HEK293 (cell line): ENCODE data around the gene CASKIN1.
"Not testable (repeated sequence)": the region's sequence is repeated elsewhere in the genome, so short reads cannot be mapped to it uniquely, and the experiment has no call there.

Source experiments
- CTCF ChIA-PET: fragments of 350-600 bp; formaldehyde crosslinking; extraction: SDS; loops from one replicate; lab custom pipeline; 2021; ENCODE audit warnings: antibody characterized with exemption; lab: Yijun Ruan, JAX
- POLR2A ChIA-PET: fragments of 300-600 bp; formaldehyde crosslinking; extraction: SDS; loops from one replicate; lab custom pipeline; 2020; ENCODE audit warnings: antibody characterized with exemption, inconsistent platforms; lab: Yijun Ruan, JAX
- H3K27ac ChIP-seq: fragments of 200-500 bp; sonication (Bioruptor generic); 2 replicates; pipeline ENCODE4 v1.5.1; 2014; ENCODE audit warnings: low read depth, low read length, control low read depth, inconsistent platforms; ENCODE audit errors: extremely low read depth
- H3K36me3 ChIP-seq, 2 experiments: fragments of 200-500 bp in 1 of 2; sonication (Bioruptor generic) in 1 of 2; 1 replicate in 1 of 2; 2 replicates in 1 of 2; pipeline ENCODE4 v1.5.1; 2014 to 2017; ENCODE audit warnings: inconsistent platforms in 2 of 2, low read length in 2 of 2; ENCODE audit not compliant: control insufficient read depth in 2 of 2, insufficient read depth in 1 of 2
- H3K4me1 ChIP-seq: fragments of 200-500 bp; sonication (Bioruptor generic); 2 replicates; pipeline ENCODE4 v1.5.1; 2014; ENCODE audit warnings: mild to moderate bottlenecking, low read length, inconsistent platforms; ENCODE audit not compliant: control insufficient read depth, insufficient read depth
- H3K4me3 ChIP-seq: 2 replicates; pipeline ENCODE4 v1.5.1; 2011; ENCODE audit warnings: low read depth, mild to moderate bottlenecking, control low read depth, low read length, moderate library complexity
- H3K9me3 ChIP-seq: fragments of 200-500 bp; sonication (Bioruptor generic); 2 replicates; pipeline ENCODE4 v1.5.1; 2014; ENCODE audit warnings: low read depth, low read length, inconsistent platforms; ENCODE audit not compliant: control insufficient read depth, insufficient read depth
- EGR2 ChIP-seq: fragments of 450-650 bp; formaldehyde crosslinking; IDR thresholded peaks from 2 replicates; pipeline ENCODE4 v1.5.1; 2016; ENCODE audit warnings: low read depth, missing biosample characterization, missing genetic modification characterization
- HIC1 ChIP-seq: fragments of 450-650 bp; formaldehyde crosslinking; IDR thresholded peaks from 2 replicates; pipeline ENCODE4 v1.5.1; 2016; ENCODE audit warnings: missing biosample characterization, missing genetic modification characterization
- KLF1 ChIP-seq: fragments of 450-650 bp; formaldehyde crosslinking; IDR thresholded peaks from 2 replicates; pipeline ENCODE4 v1.5.1; 2016; ENCODE audit warnings: missing biosample characterization, missing genetic modification characterization
- KLF10 ChIP-seq: fragments of 450-650 bp; IDR thresholded peaks from 2 replicates; pipeline ENCODE4 v1.5.1; 2018; ENCODE audit warnings: missing biosample characterization, mild to moderate bottlenecking, missing genetic modification characterization
- KLF17 ChIP-seq: fragments of 450-650 bp; formaldehyde crosslinking; IDR thresholded peaks from 2 replicates; pipeline ENCODE4 v1.5.1; 2016; ENCODE audit warnings: missing biosample characterization, missing genetic modification characterization
- KLF8 ChIP-seq: fragments of 450-650 bp; formaldehyde crosslinking; IDR thresholded peaks from 2 replicates; pipeline ENCODE4 v1.5.1; 2016; ENCODE audit warnings: missing biosample characterization, missing genetic modification characterization
- PATZ1 ChIP-seq: fragments of 450-650 bp; formaldehyde crosslinking; IDR thresholded peaks from 2 replicates; pipeline ENCODE4 v1.5.1; 2016; ENCODE audit warnings: missing biosample characterization, missing genetic modification characterization
- SP2 ChIP-seq: fragments of 450-650 bp; formaldehyde crosslinking; IDR thresholded peaks from 2 replicates; pipeline ENCODE4 v1.5.1; 2016; ENCODE audit warnings: missing biosample characterization, missing genetic modification characterization
- SP3 ChIP-seq: fragments of 450-650 bp; formaldehyde crosslinking; IDR thresholded peaks from 2 replicates; pipeline ENCODE4 v1.5.1; 2016; ENCODE audit warnings: missing biosample characterization, missing genetic modification characterization
- SP7 ChIP-seq: fragments of 450-650 bp; formaldehyde crosslinking; IDR thresholded peaks from 2 replicates; pipeline ENCODE4 v1.5.1; 2016; ENCODE audit warnings: missing biosample characterization, missing genetic modification characterization
- ZBTB17 ChIP-seq: fragments of 450-650 bp; formaldehyde crosslinking; IDR thresholded peaks from 2 replicates; pipeline ENCODE4 v1.5.1; 2016; ENCODE audit warnings: missing biosample characterization, missing genetic modification characterization
- ZBTB8A ChIP-seq: fragments of 450-650 bp; formaldehyde crosslinking; IDR thresholded peaks from 2 replicates; pipeline ENCODE4 v1.5.1; 2016; ENCODE audit warnings: missing biosample characterization, missing genetic modification characterization
- ZEB2 ChIP-seq: fragments of 450-650 bp; formaldehyde crosslinking; IDR thresholded peaks from 2 replicates; pipeline ENCODE4 v1.5.1; 2016; ENCODE audit warnings: missing biosample characterization, missing genetic modification characterization
- ZFHX2 ChIP-seq: fragments of 450-650 bp; formaldehyde crosslinking; conservative IDR thresholded peaks from 2 replicates; pipeline ENCODE4 v1.5.1; 2016; ENCODE audit warnings: missing biosample characterization, missing genetic modification characterization
- ZNF146 ChIP-seq: fragments of 450-650 bp; formaldehyde crosslinking; IDR thresholded peaks from 2 replicates; pipeline ENCODE4 v1.5.1; 2016; ENCODE audit warnings: missing biosample characterization, missing genetic modification characterization
- ZNF223 ChIP-seq: fragments of 450-650 bp; formaldehyde crosslinking; IDR thresholded peaks from 2 replicates; pipeline ENCODE4 v1.5.1; 2016; ENCODE audit warnings: missing biosample characterization, missing genetic modification characterization
- ZNF335 ChIP-seq: fragments of 450-650 bp; formaldehyde crosslinking; conservative IDR thresholded peaks from 2 replicates; pipeline ENCODE4 v1.5.1; 2016; ENCODE audit warnings: missing biosample characterization, missing genetic modification characterization
- ZNF366 ChIP-seq: fragments of 450-650 bp; formaldehyde crosslinking; conservative IDR thresholded peaks from 2 replicates; pipeline ENCODE4 v1.5.1; 2016; ENCODE audit warnings: missing biosample characterization, missing genetic modification characterization
- ZNF398 ChIP-seq: fragments of 450-650 bp; formaldehyde crosslinking; IDR thresholded peaks from 2 replicates; pipeline ENCODE4 v1.5.1; 2017; ENCODE audit warnings: missing biosample characterization, missing genetic modification characterization
- ZNF48 ChIP-seq: fragments of 450-650 bp; formaldehyde crosslinking; IDR thresholded peaks from 2 replicates; pipeline ENCODE4 v1.5.1; 2016; ENCODE audit warnings: missing biosample characterization, missing genetic modification characterization

CASKIN1 gene

GRCh38 chr16:2143878-2144485, 52.4 kb downstream of the CASKIN1 start:
- H3K4me3 ChIP-seq = no peak overlapping the region
- ChIA-PET POLR2A (interaction anchor here (0.6 to 9.4 kb wide), 2 partner anchors 11 to 123 kb away, joined by 4 to 92 read pairs; partner anchors contain the start of gene TRAF7), CTCF (interaction anchor here (0.6 kb wide), 2 partner anchors 69 to 127 kb away, joined by 3 to 4 read pairs; no protein-coding TSS in a partner anchor)
- H3K36me3 ChIP-seq = no peaks in the 10 kb centered on the region
- TF ChIP-seq ZNF335 (tag by site-specific recombination) (peak; percentile 84), ZNF223 (tag by site-specific recombination) (0 out of 2 replicates have a peak, but pooled peaks have one; percentile 26), ZNF146 (tag by site-specific recombination) (no peak), ZNF48 (tag by site-specific recombination) (no peak)
- H3K9me3 ChIP-seq = no peaks in the 10 kb centered on the region
- peaks cover 1% of the 10 kb centered on the region for H3K4me1 ChIP-seq
- H3K27ac ChIP-seq = no peak overlapping the region

GRCh38 chr16:2142942-2143877, 53.2 kb downstream of the CASKIN1 start:
- H3K4me3 ChIP-seq = no peak overlapping the region
- no peak for TF ChIP-seq SP2 (tag by site-specific recombination)
- TF ChIP-seq ZEB2 (tag by site-specific recombination) = peak; percentile 47; the same call in 1 of the 2 replicates
- H3K4me1 ChIP-seq = no peaks in the 10 kb centered on the region
- ChIA-PET POLR2A (interaction anchor here (0.6 to 9.4 kb wide), 2 partner anchors 12 to 122 kb away, joined by 4 to 92 read pairs; partner anchors contain the start of gene TRAF7), CTCF (interaction anchor here (0.6 kb wide), 1 partner anchor 127 kb away, joined by 4 read pairs; no protein-coding TSS in a partner anchor)
- no peaks in the 10 kb centered on the region for H3K36me3 ChIP-seq
- no peak overlapping the region for H3K27ac ChIP-seq
- H3K9me3 ChIP-seq = no peaks in the 10 kb centered on the region

GRCh38 chr16:2135770-2136490, 60.5 kb downstream of the CASKIN1 start, which contains the start of gene PKD1:
Gene PKD1 (minus strand): TSS chr16:2135898. CDS start chr16:2135689, 209 bp downstream.
- peak within 1 kb of the TSS; percentile 62; the same call in 1 of the 2 replicates for H3K27ac ChIP-seq
- H3K4me1 ChIP-seq, H3K36me3 ChIP-seq, H3K9me3 ChIP-seq: not testable (repeated sequence)
- POLR2A ChIA-PET = interaction anchor here (0.5 to 0.8 kb wide), 3 partner anchors 15 to 171 kb away, joined by 3 to 18 read pairs (median 7); partner anchors contain the start of genes RPS2 and TRAF7
- CTCF ChIA-PET = interaction anchor here (0.7 kb wide), 1 partner anchor 15 kb away, joined by 4 read pairs; no protein-coding TSS in a partner anchor
- H3K4me3 ChIP-seq = peak within 1 kb of the TSS; percentile 41
- TF ChIP-seq ZNF366 (tag by site-specific recombination) = peak; percentile 73
- 0 out of 2 replicates have a peak, but pooled peaks have one; percentile 29 for TF ChIP-seq PATZ1
- TF ChIP-seq ZNF398 (tag by site-specific recombination) = peak; percentile 59; the same call in 1 of the 2 replicates
- peak; percentile 94 for TF ChIP-seq HIC1 (tag by site-specific recombination)
- TF ChIP-seq ZBTB8A (tag by site-specific recombination) = peak; percentile 81
- TF ChIP-seq KLF8 (tag by site-specific recombination) = peak; percentile 51; the same call in 1 of the 2 replicates
- peak; percentile 63 for TF ChIP-seq KLF17 (tag by site-specific recombination)
- TF ChIP-seq KLF1 = peak; percentile 91
- TF ChIP-seq SP2 (tag by site-specific recombination) = peak; percentile 90
- TF ChIP-seq KLF10 (tag by site-specific recombination) = 0 out of 2 replicates have a peak, but pooled peaks have one; percentile 25
- TF ChIP-seq EGR2 (tag by site-specific recombination) = peak; percentile 79
- TF ChIP-seq ZBTB17 = peak; percentile 59
- TF ChIP-seq ZFHX2 (tag by site-specific recombination) = peak; percentile 81
- TF ChIP-seq SP3 (tag by site-specific recombination) = peak; percentile 95
- peak; percentile 46; the same call in 1 of the 2 replicates for TF ChIP-seq SP7 (tag by site-specific recombination)
